Measurements from ENCODE around the gene ANKRD6.
A peak's percentile ranks its signal among the peaks of the same experiment; 100 is the strongest.

Gene ANKRD6

DNA sequence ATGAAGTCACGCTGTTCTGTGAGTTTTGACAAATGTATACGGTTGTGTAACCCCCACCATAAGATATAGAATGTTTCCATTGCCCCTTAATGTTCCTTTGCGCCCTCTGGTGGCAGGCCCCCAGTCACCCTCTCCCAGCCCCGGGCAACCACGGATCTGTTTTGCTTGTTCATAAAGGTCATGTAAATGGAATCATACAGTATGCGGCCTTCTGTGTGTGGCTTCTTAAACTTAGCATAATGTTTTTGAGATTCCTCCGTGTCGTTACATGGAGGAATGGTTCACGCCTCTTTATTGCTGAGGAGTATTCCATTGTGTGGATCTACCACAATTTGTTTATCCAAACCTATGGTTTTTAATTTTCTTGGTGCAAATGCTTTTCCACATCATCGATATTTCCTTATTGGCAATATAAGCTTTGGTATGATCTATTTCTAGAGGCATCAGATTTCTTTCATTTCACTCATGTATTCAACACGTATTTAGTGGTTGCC, 177.2 kb downstream of the ANKRD6 start:
- no peak overlapping the region for H3K4me3 ChIP-seq (ENCODE audit: low read depth, low read length)
- TF ChIP-seq CTCF (IDR thresholded peaks at IDR 0.05; ENCODE audit: low read depth, low read length) = peak; percentile 77

- TF ChIP-seq CTCF (IDR thresholded peaks at IDR 0.05; ENCODE audit: low read depth, low read length) = no peak
- H3K4me3 ChIP-seq (ENCODE audit: low read depth, low read length) = no peak overlapping the region
Observed at GRCh38 chr6:89611666-89612065, 178.7 kb downstream of the ANKRD6 start.

DNA sequence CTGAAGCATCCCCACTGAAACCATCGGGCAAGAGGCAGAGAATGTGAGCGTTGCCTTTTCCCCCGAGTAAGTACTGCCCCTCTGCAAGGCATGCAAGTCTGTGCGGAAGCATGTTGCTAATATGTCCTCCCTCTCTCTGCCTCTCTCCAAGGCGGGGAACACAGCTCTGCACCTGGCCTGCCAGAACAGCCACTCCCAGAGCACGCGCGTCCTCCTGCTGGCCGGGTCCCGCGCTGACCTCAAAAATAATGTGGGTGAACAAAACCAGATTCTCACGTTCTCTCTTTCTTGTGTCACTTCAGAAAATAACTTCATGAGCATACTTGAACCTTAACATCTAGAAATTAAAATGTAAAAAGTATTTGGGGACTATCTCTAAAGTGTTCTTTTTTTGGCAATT, 179.2 kb downstream of the ANKRD6 start:
- TF ChIP-seq CTCF (IDR thresholded peaks at IDR 0.05; ENCODE audit: low read depth, low read length) = no peak

GRCh38 chr6:89613790-89614189, 180.8 kb downstream of the ANKRD6 start:
- H3K4me3 ChIP-seq (ENCODE audit: low read depth, low read length) = no peak overlapping the region
- TF ChIP-seq CTCF (IDR thresholded peaks at IDR 0.05; ENCODE audit: low read depth, low read length) = no peak

More for the DNA sequence above, 179.2 kb downstream of the ANKRD6 start:
- no peak overlapping the region for H3K4me3 ChIP-seq (ENCODE audit: low read depth, low read length)

DNA sequence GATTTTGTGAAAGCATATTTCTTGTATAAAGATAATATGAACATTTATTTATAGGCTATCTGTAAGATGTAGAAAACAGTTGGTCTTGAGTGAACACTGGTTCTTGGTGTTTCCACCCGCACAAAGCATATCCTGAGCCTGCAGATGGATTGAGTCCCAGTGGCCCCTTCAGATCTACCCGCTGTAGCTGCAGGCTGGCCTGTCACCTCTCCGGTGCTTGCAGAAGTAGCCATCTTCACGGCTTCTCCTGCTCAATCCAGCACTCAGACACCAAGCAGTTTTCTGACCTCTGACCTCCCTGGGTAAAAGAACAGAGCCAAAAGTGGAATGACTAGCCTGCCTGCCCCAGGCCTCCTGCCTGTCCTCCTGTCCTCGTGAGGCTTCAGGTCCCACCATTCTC, 182.9 kb downstream of the ANKRD6 start:
- no peak for TF ChIP-seq CTCF (IDR thresholded peaks at IDR 0.05; ENCODE audit: low read depth, low read length)
- no peak overlapping the region for H3K4me3 ChIP-seq (ENCODE audit: low read depth, low read length)

DNA sequence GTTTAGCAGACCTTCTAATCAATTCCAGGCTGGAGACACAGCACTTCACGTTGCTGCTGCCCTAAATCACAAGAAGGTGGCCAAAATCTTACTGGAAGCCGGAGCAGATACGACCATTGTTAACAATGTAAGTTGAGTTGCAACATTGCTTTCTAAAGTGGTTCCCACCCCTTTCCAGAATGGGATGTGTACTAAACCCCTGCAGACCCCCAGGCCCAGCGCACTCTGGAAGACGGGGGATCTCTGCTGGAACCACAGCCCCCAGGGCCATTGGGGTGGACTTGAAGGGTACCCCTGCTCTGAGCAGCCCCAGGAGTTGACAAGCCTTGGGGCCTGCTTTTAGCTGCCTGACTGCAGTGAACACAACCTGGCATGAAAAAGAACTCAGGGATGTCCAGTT, 183.6 kb downstream of the ANKRD6 start:
- TF ChIP-seq CTCF (IDR thresholded peaks at IDR 0.05; ENCODE audit: low read depth, low read length) = no peak
- no peak overlapping the region for H3K4me3 ChIP-seq (ENCODE audit: low read depth, low read length)

GRCh38 chr6:89618026-89618425, 185.1 kb downstream of the ANKRD6 start:
- H3K4me3 ChIP-seq (ENCODE audit: low read depth, low read length) = no peak overlapping the region
- no peak for TF ChIP-seq CTCF (IDR thresholded peaks at IDR 0.05; ENCODE audit: low read depth, low read length)

Data from WI38 (cell line).